Kidney (tissue), 14 donors: ENCODE results near the gene TMEM192. TPM values are rescaled to one million over a fixed set of nuclear protein-coding genes. Genes with fewer than 3 reads are reported as not detected.
"Not testable (repeated sequence)": the region's sequence is repeated elsewhere in the genome, so short reads cannot be mapped to it uniquely, and the experiment has no call there.

Experiments used
- DNase-seq, 5 donors: peaks; one replicate each; pipeline ENCODE4 v3.0.0-alpha.2; 2013 to 2020
- FAIRE-seq: peaks from 2 replicates; lab custom pipeline; 2012; peaks lifted over from hg19 to GRCh38; lab: Jason Lieb, UNC
- H3K27ac ChIP-seq, 2 donors: one replicate each; pipeline ENCODE4 v1.7.0; 2013; ENCODE audit warnings: low read depth in 2 of 2, low read length in 2 of 2, inconsistent platforms in 1 of 2
- H3K27me3 ChIP-seq: one replicate; pipeline ENCODE4 v1.7.1; 2013; ENCODE audit warnings: low read length, inconsistent platforms; ENCODE audit not compliant: control insufficient read depth, insufficient read depth
- H3K36me3 ChIP-seq, 3 donors: one replicate each; pipeline versions ENCODE4 v1.7.0 to v1.7.1; 2013; ENCODE audit warnings: low read length in 3 of 3, control low read depth in 1 of 3, inconsistent platforms in 1 of 3; ENCODE audit not compliant: insufficient read depth in 3 of 3, control insufficient read depth in 2 of 3
- H3K4me1 ChIP-seq, 3 donors: one replicate each; pipeline versions ENCODE4 v1.7.0 to v1.7.1; 2013; ENCODE audit warnings: low read length in 3 of 3, inconsistent platforms in 1 of 3, low read depth in 1 of 3; ENCODE audit not compliant: control insufficient read depth in 2 of 3, insufficient read depth in 2 of 3
- H3K4me3 ChIP-seq, 3 donors: one replicate each; pipeline versions ENCODE4 v1.7.0 to v1.8.1; 2013; ENCODE audit warnings: low read length in 3 of 3, control low read depth in 1 of 3, inconsistent platforms in 1 of 3
- H3K9ac ChIP-seq, 3 donors: one replicate each; pipeline versions ENCODE4 v1.7.0 to v1.7.1; 2013; ENCODE audit warnings: low read length in 3 of 3, control low read depth in 1 of 3, inconsistent platforms in 1 of 3
- H3K9me3 ChIP-seq, 3 donors: one replicate each; pipeline versions ENCODE4 v1.7.0 to v1.7.1; 2013; ENCODE audit warnings: low read length in 3 of 3, control low read depth in 1 of 3, inconsistent platforms in 1 of 3; ENCODE audit not compliant: control insufficient read depth in 2 of 3, insufficient read depth in 1 of 3
- CTCF ChIP-seq: IDR thresholded peaks from 3 replicates; pipeline ENCODE4 v1.5.1; 2012; ENCODE audit warnings: mild to moderate bottlenecking, moderate library complexity, borderline replicate concordance; ENCODE audit not compliant: insufficient read depth; ENCODE audit errors: extremely low read depth
- intact Hi-C: fragments of 100-400 bp; cut with DNase I; formaldehyde crosslinking; loops from one replicate; pipeline ENCODE4 v1.11.1; 2022
- polyA plus RNA-seq: library from polyadenylated mRNA; stranded (reverse); fragments of 350-450 nt; fragmentation: Illumina TruSeq; extraction: RNeasy Lipid Tissue Mini Kit (QIAGEN cat#74804); gene quantifications from one replicate; pipeline ENCODE4 v1.2.3, GENCODE V29; 2014; ENCODE audit warnings: low read depth, low replicate concordance; ENCODE audit not compliant: insufficient read depth
- total RNA-seq: library from RNA; stranded (reverse); fragmentation: NEBNext Ultra II Directional; extraction: Animal tissue kit (Norgen Biotek cat#: 25700); gene quantifications from one replicate; pipeline ENCODE4 v1.2.1, GENCODE V29; 2021
- donor health status: control.
- donor health status: control.
- donor health status: control.
- donor health status: control.
- donor health status: control.
- donor health status: DM: yes; HTN: yes; CAD: no.
- donor health status: Normal renal cell carcinoma (clear cell type).

Gene TMEM192
- total and polyA plus RNA-seq, 2 donors from 2014 or later, result 14.9 to 19.6 TPM

- Histone ChIP-seq H3K27me3 (no peaks in the 10 kb centered on the region), H3K4me3 (no peak overlapping the region), H3K9me3 (no peaks in the 10 kb centered on the region), H3K27ac (no peak overlapping the region), H3K9ac (no peak overlapping the region), H3K4me1 (no peaks in the 10 kb centered on the region), H3K36me3 (no peaks in the 10 kb centered on the region)
- DNase-seq (no peak), FAIRE-seq (no peak)
- TF ChIP-seq CTCF, result no peak
- intact Hi-C loops, result no loop called here
These were observed 84.8 kb downstream of the TMEM192 start for GRCh38 chr4:165027762-165028402.

- H3K9ac ChIP-seq, H3K27ac ChIP-seq, H3K36me3 ChIP-seq, H3K4me3 ChIP-seq, FAIRE-seq, H3K27me3 ChIP-seq, H3K4me1 ChIP-seq, DNase-seq, intact Hi-C loops, H3K9me3 ChIP-seq: not testable (repeated sequence)
These were observed 86.9 kb downstream of the TMEM192 start for GRCh38 chr4:165025782-165026181.

Other genes with a start within 250 kb of the TMEM192 start
- 0.25 TPM for gene APELA, start 235.7 kb downstream of the TMEM192 start, total RNA-seq
- gene APELA, start 235.7 kb downstream of the TMEM192 start, polyA plus RNA-seq, result 1.2 TPM
- gene TRIM61, start 135.2 kb downstream of the TMEM192 start, total RNA-seq, result 0.54 TPM
- gene TRIM61, start 135.2 kb downstream of the TMEM192 start, polyA plus RNA-seq, result 0.30 TPM
- gene TRIM60, start 80.9 kb downstream of the TMEM192 start, total RNA-seq, result not detected
- not detected for gene TRIM60, start 80.9 kb downstream of the TMEM192 start, polyA plus RNA-seq
- gene TRIM75, start 59.0 kb downstream of the TMEM192 start, total RNA-seq, result not detected
- not detected for gene TRIM75, start 59.0 kb downstream of the TMEM192 start, polyA plus RNA-seq
- gene KLHL2, start 94.7 kb upstream of the TMEM192 start, total RNA-seq, result 44.4 TPM
- 11.5 TPM for gene KLHL2, start 94.7 kb upstream of the TMEM192 start, polyA plus RNA-seq
- gene MSMO1, start 214.8 kb upstream of the TMEM192 start, total RNA-seq, result 32.4 TPM
- 91.4 TPM for gene MSMO1, start 214.8 kb upstream of the TMEM192 start, polyA plus RNA-seq